Measurements from ENCODE around the gene RASAL2.

The RASAL2 gene

GRCh38 chr1:178457651-178458050, 363.7 kb downstream of the RASAL2 start:
- DNase-seq (ENCODE audit: low read depth in 2 of 2) = no peak

- DNase-seq (ENCODE audit: low read depth in 2 of 2) = no peak
Observed at GRCh38 chr1:178458203-178458602, 364.3 kb downstream of the RASAL2 start.

- DNase-seq (ENCODE audit: low read depth in 2 of 2) = no peak
Observed at GRCh38 chr1:178461104-178461503, 367.2 kb downstream of the RASAL2 start.

- DNase-seq (ENCODE audit: low read depth in 2 of 2) = no peak
Observed at GRCh38 chr1:178461701-178462100, 367.8 kb downstream of the RASAL2 start.

- no peak for DNase-seq (ENCODE audit: low read depth in 2 of 2)
Observed at GRCh38 chr1:178464141-178464540, 370.2 kb downstream of the RASAL2 start.

- no peak for DNase-seq (ENCODE audit: low read depth in 2 of 2)
Observed at GRCh38 chr1:178464566-178464965, 370.7 kb downstream of the RASAL2 start.

- DNase-seq (ENCODE audit: low read depth in 2 of 2) = no peak
Observed at GRCh38 chr1:178465011-178465410, 371.1 kb downstream of the RASAL2 start.

GRCh38 chr1:178467837-178468236, 373.9 kb downstream of the RASAL2 start:
- DNase-seq (ENCODE audit: low read depth in 2 of 2) = no peak

- DNase-seq (ENCODE audit: low read depth in 2 of 2) = no peak
Observed at GRCh38 chr1:178470411-178470960, 376.6 kb downstream of the RASAL2 start.

GRCh38 chr1:178472531-178472930, 378.6 kb downstream of the RASAL2 start:
- no peak for DNase-seq (ENCODE audit: low read depth in 2 of 2)

GRCh38 chr1:178477373-178477772, 383.5 kb downstream of the RASAL2 start:
- no peak for DNase-seq (ENCODE audit: low read depth in 2 of 2)

- DNase-seq (ENCODE audit: low read depth in 2 of 2) = no peak
Observed at GRCh38 chr1:178477841-178478240, 383.9 kb downstream of the RASAL2 start.

- DNase-seq (ENCODE audit: low read depth in 2 of 2) = no peak
Observed at GRCh38 chr1:178483251-178483957, 389.5 kb downstream of the RASAL2 start.

GRCh38 chr1:178484698-178485225, 390.9 kb downstream of the RASAL2 start:
- DNase-seq (ENCODE audit: low read depth in 2 of 2) = no peak

- no peak for DNase-seq (ENCODE audit: low read depth in 2 of 2)
Observed at GRCh38 chr1:178485541-178485981, 391.7 kb downstream of the RASAL2 start.

GRCh38 chr1:178486100-178487069, 392.5 kb downstream of the RASAL2 start:
- DNase-seq (ENCODE audit: low read depth in 2 of 2) = no peak

- DNase-seq (ENCODE audit: low read depth in 2 of 2) = no peak
Observed at GRCh38 chr1:178487070-178487615, 393.2 kb downstream of the RASAL2 start.

GRCh38 chr1:178488393-178488792, 394.5 kb downstream of the RASAL2 start:
- no peak for DNase-seq (ENCODE audit: low read depth in 2 of 2)

- DNase-seq (ENCODE audit: low read depth in 2 of 2) = no peak
Observed at GRCh38 chr1:178489399-178489798, 395.5 kb downstream of the RASAL2 start.

- DNase-seq (ENCODE audit: low read depth in 2 of 2) = no peak
Observed at GRCh38 chr1:178490136-178490535, 396.2 kb downstream of the RASAL2 start.

- no peak for DNase-seq (ENCODE audit: low read depth in 2 of 2)
Observed at GRCh38 chr1:178490967-178491366, 397.1 kb downstream of the RASAL2 start.

- no peak for DNase-seq (ENCODE audit: low read depth in 2 of 2)
Observed at GRCh38 chr1:178491721-178492120, 397.8 kb downstream of the RASAL2 start.
